Stomach (tissue), 9 donors: ENCODE measurements around the gene ALG2. TPM values are rescaled to one million over a fixed set of nuclear protein-coding genes. Genes with fewer than 3 reads are reported as not detected.

Source experiments
- DNase-seq, 2 donors: peaks; one replicate each; pipeline versions ENCODE4 v3.0.0 to v3.0.0-alpha.2; 2013 to 2019
- H3K27ac ChIP-seq, 5 donors: fragments of 200-600 bp in 4 of 5; sonication (generic) in 4 of 5; one replicate each; pipeline ENCODE4 v1.5.1; 2013 to 2019; ENCODE audit warnings: mild to moderate bottlenecking in 1 of 5, moderate library complexity in 1 of 5
- H3K27me3 ChIP-seq, 3 donors: fragments of 200-600 bp; sonication (generic); one replicate each; pipeline ENCODE4 v1.5.1; 2017 to 2019; ENCODE audit warnings: mixed run types in 1 of 3
- H3K36me3 ChIP-seq, 4 donors: fragments of 200-600 bp; sonication (generic); 1 replicate in 3 of 4; 2 replicates in 1 of 4; pipeline ENCODE4 v1.5.1; 2016 to 2019
- H3K4me1 ChIP-seq, 4 donors: fragments of 200-600 bp; sonication (generic); one replicate each; pipeline ENCODE4 v1.5.1; 2016 to 2019
- H3K4me3 ChIP-seq, 4 donors: fragments of 200-600 bp; sonication (generic) in 3 of 4; one replicate each; pipeline ENCODE4 v1.5.1; 2016 to 2019; ENCODE audit warnings: mild to moderate bottlenecking in 1 of 4
- H3K9me3 ChIP-seq, 4 donors: fragments of 200-600 bp; sonication (generic); one replicate each; pipeline ENCODE4 v1.5.1; 2016 to 2019
- EP300 ChIP-seq: sonication (generic); formaldehyde crosslinking; IDR thresholded peaks from one replicate; pipeline ENCODE4 v1.6.1; 2017; ENCODE audit warnings: antibody characterized with exemption
- POLR2A ChIP-seq, 4 donors: fragments of 450-650 bp; IDR thresholded peaks; one replicate each; pipeline ENCODE4 v1.6.1; 2016; ENCODE audit warnings: antibody characterized with exemption in 4 of 4, control low read depth in 2 of 4, mild to moderate bottlenecking in 1 of 4, moderate library complexity in 1 of 4
- POLR2AphosphoS5 ChIP-seq, 3 donors: sonication (generic); formaldehyde crosslinking; IDR thresholded peaks; one replicate each; pipeline ENCODE4 v1.6.1; 2016; ENCODE audit warnings: antibody characterized with exemption in 3 of 3
- WGBS, 5 donors: extraction: QIAGEN DNeasy Blood & Tissue Kit in 3 of 5; methylation state at CpG; one replicate each; pipeline versions ENCODE4 v1.1.5 to v1.1.7; 2013 to 2018; 5-methylcytosine and 5-hydroxymethylcytosine counted together
- intact Hi-C: fragments of 100-400 bp; cut with DNase I; formaldehyde crosslinking; loops from one replicate; pipeline ENCODE4 v1.15.1; 2023; ENCODE audit warnings: low total_unique reads
- polyA plus RNA-seq, 3 donors: library from polyadenylated mRNA; stranded (reverse); fragments of 200-250 nt; gene quantifications; one replicate each; pipeline ENCODE4 v1.2.3, GENCODE V29; 2013
- small RNA-seq, 4 donors: library from RNA; depleted of rRNA; stranded (forward); fragments of <200 nt; gene quantifications; one replicate each; pipeline ENCODE3, GENCODE V24; 2016
- total RNA-seq, 5 donors: library from RNA; depleted of rRNA; stranded (reverse); fragments of >200 nt; gene quantifications; one replicate each; pipeline versions ENCODE4 v1.1.0 to v1.2.3, GENCODE V29; 2014 to 2016
- TF ChIP-seq, protein P1 (sequence below), 7 experiments: fragments of 450-650 bp in 4 of 7; fragments of 200-600 bp in 3 of 7; sonication (generic) in 3 of 7; IDR thresholded peaks; one replicate each; pipeline ENCODE4 v1.5.1; 2016 to 2019; ENCODE audit warnings: antibody characterized with exemption in 7 of 7, control low read depth in 2 of 7, mild to moderate bottlenecking in 1 of 7
- donor health status: healthy with polysubstance abuse.
- donor health status: Bipolar disorder and iron deficiency.
- donor health status: healthy.

Gene ALG2
- total and polyA plus RNA-seq, 8 donors: 1.8 to 33.9 (median 20.8) TPM

DNA sequence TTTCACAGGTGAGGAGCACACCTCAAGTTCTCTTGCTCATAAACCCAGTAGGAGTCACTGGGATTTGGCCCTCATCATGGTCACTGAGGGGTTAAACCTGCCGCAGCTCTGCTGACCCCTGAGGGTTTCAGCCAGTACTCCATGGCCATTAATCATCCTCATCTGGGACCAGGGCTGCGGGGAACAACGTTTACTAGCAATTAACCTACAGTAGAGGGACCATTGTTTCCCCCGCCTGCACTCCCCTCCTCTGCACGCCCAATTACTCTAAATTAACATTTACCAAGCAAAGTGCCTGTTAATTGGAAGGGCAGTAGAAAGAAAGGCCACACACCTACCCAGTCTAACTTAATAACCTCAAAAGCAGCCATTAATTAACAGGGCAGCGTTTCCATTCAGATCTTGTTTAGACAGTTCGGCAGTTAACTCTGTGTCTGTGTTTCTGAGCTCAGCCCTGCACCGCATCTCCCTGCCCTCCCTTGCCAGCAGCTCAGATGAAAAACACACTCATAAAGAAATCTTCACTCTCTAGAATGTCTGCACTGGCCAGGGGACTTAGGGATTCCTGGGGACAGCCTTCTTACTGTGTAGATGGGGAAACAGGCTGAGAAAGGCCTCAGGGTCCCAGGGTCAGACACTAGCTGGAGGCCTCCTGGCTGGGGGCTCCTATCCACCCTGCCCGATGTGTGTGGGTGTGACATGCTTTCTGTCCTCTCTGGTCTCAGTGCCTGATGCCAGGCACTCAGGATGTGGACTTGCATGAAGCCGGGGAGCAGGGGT is 51.6 kb downstream of the ALG2 start:
- no peaks in the 10 kb centered on the region for H3K4me1 ChIP-seq
- H3K9me3 ChIP-seq: no peaks in the 10 kb centered on the region
- 42 to 54% (median 47%) methylated on average over 10 of the region's 10 CpGs for WGBS, 5 donors
- H3K27ac ChIP-seq: no peak overlapping the region
- TF ChIP-seq POLR2AphosphoS5 (IDR thresholded peaks at IDR 0.05): no peak
- TF ChIP-seq EP300: no peak
- H3K36me3 ChIP-seq: no peaks in the 10 kb centered on the region
- intact Hi-C loops: no loop called here
- DNase-seq: peak in 1 of 2 donors; percentile 64
- no peak overlapping the region for H3K4me3 ChIP-seq
- peaks cover 0 to 18% (median 0%) of the 10 kb centered on the region in 3 donors for H3K27me3 ChIP-seq

DNA sequence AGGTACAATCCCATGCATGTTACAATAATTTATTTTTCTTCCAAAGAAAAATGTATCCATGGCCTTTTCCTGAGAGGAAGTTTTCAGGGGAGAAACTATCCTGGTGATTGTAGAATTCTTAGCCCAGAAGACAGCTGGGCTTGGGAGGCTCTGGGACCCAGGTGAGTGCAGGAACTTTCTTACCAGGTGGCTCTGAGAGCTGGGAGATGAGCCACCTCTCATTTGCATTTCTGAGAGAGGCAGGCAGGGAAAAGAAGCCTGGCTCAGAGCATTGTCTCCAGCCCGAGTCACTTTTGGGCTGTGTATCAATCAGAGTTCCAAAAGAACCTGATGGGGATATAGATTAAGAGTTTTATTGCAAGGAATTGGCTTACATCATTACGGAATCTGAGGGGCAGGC is 52.7 kb downstream of the ALG2 start:
- peaks cover 0 to 2% (median 0%) of the 10 kb centered on the region in 4 donors for H3K4me1 ChIP-seq
- TF ChIP-seq, protein P1, sequence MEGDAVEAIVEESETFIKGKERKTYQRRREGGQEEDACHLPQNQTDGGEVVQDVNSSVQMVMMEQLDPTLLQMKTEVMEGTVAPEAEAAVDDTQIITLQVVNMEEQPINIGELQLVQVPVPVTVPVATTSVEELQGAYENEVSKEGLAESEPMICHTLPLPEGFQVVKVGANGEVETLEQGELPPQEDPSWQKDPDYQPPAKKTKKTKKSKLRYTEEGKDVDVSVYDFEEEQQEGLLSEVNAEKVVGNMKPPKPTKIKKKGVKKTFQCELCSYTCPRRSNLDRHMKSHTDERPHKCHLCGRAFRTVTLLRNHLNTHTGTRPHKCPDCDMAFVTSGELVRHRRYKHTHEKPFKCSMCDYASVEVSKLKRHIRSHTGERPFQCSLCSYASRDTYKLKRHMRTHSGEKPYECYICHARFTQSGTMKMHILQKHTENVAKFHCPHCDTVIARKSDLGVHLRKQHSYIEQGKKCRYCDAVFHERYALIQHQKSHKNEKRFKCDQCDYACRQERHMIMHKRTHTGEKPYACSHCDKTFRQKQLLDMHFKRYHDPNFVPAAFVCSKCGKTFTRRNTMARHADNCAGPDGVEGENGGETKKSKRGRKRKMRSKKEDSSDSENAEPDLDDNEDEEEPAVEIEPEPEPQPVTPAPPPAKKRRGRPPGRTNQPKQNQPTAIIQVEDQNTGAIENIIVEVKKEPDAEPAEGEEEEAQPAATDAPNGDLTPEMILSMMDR (IDR thresholded peaks at IDR 0.05): no peak
- TF ChIP-seq POLR2A (IDR thresholded peaks at IDR 0.05): no peak
- no peak for TF ChIP-seq EP300
- TF ChIP-seq POLR2AphosphoS5 (IDR thresholded peaks at IDR 0.05): no peak
- H3K9me3 ChIP-seq: no peaks in the 10 kb centered on the region
- peaks cover 0 to 18% (median 0%) of the 10 kb centered on the region in 3 donors for H3K27me3 ChIP-seq
- DNase-seq: no peak
- intact Hi-C loops: no loop called here
- 72 to 86% (median 74%) methylated on average over 2 of the region's 2 CpGs for WGBS, 5 donors
- no peaks in the 10 kb centered on the region for H3K36me3 ChIP-seq
- H3K4me3 ChIP-seq: no peak overlapping the region
- no peak overlapping the region for H3K27ac ChIP-seq

DNA sequence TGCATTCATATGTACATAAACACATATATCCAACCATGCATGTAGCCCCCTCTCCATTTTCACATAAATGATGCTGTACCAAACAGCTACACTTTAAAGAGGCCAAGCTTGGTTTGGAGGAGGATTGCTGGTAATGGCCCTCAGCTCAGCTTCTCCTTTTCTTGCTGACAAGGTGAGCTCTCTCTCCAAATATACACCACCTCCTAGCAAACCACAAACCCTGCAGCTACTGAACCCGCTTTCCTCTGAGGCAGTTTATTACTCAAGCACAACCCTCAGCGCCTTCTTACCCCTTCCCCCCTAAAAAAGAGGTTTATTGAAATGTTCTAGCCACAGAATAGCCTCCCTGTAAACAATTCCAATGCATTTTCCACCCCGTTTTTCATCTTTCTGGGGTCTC is 54.0 kb downstream of the ALG2 start:
- H3K9me3 ChIP-seq: no peaks in the 10 kb centered on the region
- peaks cover 0 to 8% (median 2%) of the 10 kb centered on the region in 4 donors for H3K4me1 ChIP-seq
- TF ChIP-seq EP300 (no peak), POLR2A (IDR thresholded peaks at IDR 0.05) (no peak), POLR2AphosphoS5 (IDR thresholded peaks at IDR 0.05) (no peak)
- TF ChIP-seq, protein P1 (IDR thresholded peaks at IDR 0.05): no peak
- WGBS, 5 donors: 49 to 72% (median 69%) methylated on average over 3 of the region's 3 CpGs
- no peaks in the 10 kb centered on the region for H3K36me3 ChIP-seq
- no peak overlapping the region for H3K27ac ChIP-seq
- H3K4me3 ChIP-seq: no peak overlapping the region
- peaks cover 0 to 18% (median 0%) of the 10 kb centered on the region in 3 donors for H3K27me3 ChIP-seq
- no peak for DNase-seq
- intact Hi-C loops: no loop called here

DNA sequence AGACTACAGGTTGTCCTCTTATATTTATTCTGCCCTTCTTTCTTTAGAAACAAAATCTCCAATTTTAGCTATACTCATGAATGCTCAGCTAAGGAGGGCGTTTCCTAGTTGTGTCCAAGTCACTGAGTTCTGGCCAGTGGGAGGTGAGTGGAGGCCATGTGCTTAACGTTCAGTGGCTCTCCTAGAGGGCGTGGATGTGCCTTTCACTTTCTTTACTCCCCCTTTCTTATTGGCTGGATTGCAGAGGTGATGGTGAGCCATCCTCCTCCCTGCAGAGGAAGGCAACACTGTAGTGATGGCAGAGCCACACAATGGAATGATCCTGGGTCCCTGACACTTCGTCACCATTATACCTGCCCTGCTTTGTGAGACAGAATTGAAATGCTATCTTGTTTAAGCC is 54.6 kb downstream of the ALG2 start:
- no peak for TF ChIP-seq POLR2A (IDR thresholded peaks at IDR 0.05)
- TF ChIP-seq, protein P1 (IDR thresholded peaks at IDR 0.05): no peak
- no peak for TF ChIP-seq EP300
- TF ChIP-seq POLR2AphosphoS5 (IDR thresholded peaks at IDR 0.05): no peak
- intact Hi-C loops: no loop called here
- 67 to 77% (median 72%) methylated on average over 4 of the region's 4 CpGs for WGBS, 5 donors
- H3K9me3 ChIP-seq: no peaks in the 10 kb centered on the region
- H3K36me3 ChIP-seq: no peaks in the 10 kb centered on the region
- H3K4me1 ChIP-seq: peaks cover 0 to 8% (median 2%) of the 10 kb centered on the region in 4 donors
- H3K27me3 ChIP-seq: peaks cover 0 to 18% (median 0%) of the 10 kb centered on the region in 3 donors
- H3K4me3 ChIP-seq: no peak overlapping the region
- H3K27ac ChIP-seq: no peak overlapping the region
- DNase-seq: no peak

Small RNA genes lying within 50 kb of the gene (small RNA-seq; reads per million reads assigned to genes)
- 0 reads per million in 4 donors for gene RN7SL794P

Other genes starting within 250 kb of the ALG2 start
- gene TGFBR1, start 116.8 kb downstream of the ALG2 start, total RNA-seq: 100 to 1,000 TPM in 2 of 5 donors, 10 to 100 TPM in 2, 1 to 10 TPM in 1; 7.2 to 119 (median 56.8) TPM
- gene TGFBR1, start 116.8 kb downstream of the ALG2 start, polyA plus RNA-seq: 1 to 10 TPM; 5.2 to 9.1 (median 7.8) TPM
- 100 to 1,000 TPM in 2 of 5 donors, 10 to 100 TPM in 1, 1 to 10 TPM in 2; 4.1 to 172 (median 73.8) TPM for gene SEC61B, start 340 bp upstream of the ALG2 start, total RNA-seq
- 100 to 1,000 TPM; 213 to 467 (median 346) TPM for gene SEC61B, start 340 bp upstream of the ALG2 start, polyA plus RNA-seq